UCSD-AML1 (cell line): ENCODE measurements around the gene LTC4S.
A peak's percentile ranks its signal among the peaks of the same experiment; 100 is the strongest.
"Not testable (repeated sequence)": the region's sequence is repeated elsewhere in the genome, so short reads cannot be mapped to it uniquely, and the experiment has no call there.

Experiments
- DNase-seq: peaks from one replicate; lab custom pipeline; 2025; ENCODE audit not compliant: unreplicated experiment; lab: John Stamatoyannopoulos, UW

Gene LTC4S, protein sequence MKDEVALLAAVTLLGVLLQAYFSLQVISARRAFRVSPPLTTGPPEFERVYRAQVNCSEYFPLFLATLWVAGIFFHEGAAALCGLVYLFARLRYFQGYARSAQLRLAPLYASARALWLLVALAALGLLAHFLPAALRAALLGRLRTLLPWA

DNA sequence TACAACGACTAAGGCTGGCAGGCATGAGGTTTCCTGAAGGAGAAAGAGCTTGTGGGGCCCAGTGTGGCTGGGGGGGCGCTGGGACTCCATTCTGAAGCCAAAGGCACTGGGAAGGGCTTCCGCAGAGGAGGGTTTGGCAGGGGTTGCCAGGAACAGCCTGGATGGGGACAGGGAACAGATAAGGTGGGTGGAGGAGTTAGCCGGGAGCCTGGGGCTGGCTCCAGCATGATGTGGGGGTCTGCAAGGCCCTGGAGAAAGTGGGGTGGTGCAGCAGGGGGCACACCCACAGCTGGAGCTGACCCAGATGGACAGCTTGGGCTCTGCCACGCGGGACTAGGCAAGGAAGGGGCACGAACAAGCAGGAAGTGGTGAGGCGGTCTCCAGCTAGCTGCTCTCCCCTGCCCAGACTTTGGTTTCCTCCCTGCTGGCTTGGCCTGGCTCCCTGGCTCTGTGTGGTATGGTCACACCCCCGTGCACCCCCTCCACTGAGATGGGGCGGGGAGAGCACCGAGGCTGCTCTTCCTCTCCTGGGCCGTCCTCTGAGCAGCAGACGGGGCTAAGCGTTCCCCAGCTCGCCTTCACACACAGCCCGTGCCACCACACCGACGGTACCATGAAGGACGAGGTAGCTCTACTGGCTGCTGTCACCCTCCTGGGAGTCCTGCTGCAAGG lies at the start of gene LTC4S:
Gene LTC4S (plus strand): TSS at position 519 of the 672 bp plus-strand sequence. CDS start 95 bp downstream, at position 614.
- DNase-seq: peak; percentile 89

DNA sequence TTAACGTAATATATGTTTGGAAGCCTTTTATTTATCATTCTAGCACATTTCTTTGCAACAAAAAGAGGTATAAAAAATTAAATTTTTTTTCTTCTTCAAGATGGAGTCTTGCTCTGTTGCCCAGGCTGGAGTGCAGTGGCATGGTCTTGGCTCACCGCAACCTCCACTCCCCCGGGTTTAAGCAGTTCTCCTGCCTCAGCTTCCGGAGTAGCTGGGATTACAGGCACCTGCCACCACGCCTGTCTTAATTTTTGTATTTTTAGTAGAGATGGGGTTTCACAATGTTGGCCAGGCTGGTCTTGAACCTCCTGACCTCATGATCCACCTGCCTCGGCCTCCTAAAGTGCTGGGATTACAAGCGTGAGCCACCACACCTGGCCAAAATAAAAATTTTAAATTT lies 49.7 kb upstream of the LTC4S start:
- DNase-seq: not testable (repeated sequence)

DNA sequence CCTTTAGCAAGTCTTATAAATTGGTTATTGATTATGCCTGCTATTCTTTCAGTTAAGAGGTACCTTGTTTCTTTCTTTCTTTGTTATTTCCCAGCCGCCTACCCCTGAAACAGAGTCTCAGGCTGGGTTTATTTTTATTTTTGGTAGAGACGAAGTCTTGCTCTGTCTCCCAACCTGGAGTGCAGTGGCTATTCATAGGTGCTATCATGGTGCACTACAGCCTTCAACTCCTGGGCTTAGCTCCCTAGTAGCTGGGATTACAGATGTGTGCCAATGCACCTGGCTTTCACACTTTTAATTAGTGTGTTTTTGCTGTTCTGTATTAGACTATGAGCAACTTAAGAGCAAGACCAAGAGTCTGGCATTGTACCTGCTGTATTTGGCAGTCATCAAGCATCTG lies 46.9 kb upstream of the LTC4S start:
- no peak for DNase-seq

DNA sequence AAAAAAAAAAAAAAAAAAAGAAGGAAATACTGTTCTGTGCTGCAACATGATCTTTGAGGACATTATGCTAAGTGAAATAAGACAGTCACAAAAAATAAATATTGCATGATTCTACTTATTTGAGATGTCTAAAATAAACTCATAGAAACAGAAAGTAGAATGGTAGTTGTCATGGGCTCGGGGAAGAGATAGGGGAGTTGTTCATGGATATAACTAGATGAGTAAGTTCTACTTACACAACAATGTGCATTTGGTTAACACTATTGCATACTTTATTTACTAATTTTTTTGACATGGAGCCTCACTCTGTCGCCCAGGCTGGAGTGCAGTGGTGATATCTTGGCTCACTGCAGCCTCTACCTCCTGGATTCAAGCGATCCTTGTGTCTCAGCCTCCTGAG lies 46.0 kb upstream of the LTC4S start:
- DNase-seq: no peak

DNA sequence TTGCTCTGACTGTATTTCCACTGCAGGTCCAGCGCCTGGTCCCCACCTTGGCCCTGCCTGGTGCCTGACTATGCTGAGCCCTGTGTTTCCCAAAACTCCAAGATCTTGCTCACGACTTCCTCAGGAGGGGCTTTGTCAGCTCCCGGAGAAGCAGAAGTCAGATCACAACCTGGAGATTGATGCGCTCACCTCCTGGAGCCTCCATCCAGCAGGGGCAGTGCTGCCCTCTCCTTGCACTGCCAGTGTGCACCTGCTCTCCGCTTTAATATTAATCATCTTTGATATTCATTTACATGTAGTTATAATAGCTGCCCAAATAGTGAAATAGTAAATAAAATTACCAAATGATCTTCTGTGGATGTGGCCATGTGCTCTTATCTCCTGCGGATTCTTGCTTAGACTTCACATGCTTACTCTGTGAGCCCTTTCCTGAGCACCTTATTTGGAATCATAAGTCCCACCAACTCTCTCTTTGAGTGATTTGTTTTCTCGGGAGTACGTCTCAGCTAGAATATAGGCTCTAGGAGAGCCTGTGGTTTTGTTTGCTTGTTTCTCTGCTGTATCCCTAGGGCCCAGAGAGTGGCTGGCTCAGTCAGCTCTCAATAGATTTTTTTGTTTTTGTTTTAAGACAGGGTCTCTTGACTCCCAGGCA lies 43.8 kb upstream of the LTC4S start:
- DNase-seq: no peak

DNA sequence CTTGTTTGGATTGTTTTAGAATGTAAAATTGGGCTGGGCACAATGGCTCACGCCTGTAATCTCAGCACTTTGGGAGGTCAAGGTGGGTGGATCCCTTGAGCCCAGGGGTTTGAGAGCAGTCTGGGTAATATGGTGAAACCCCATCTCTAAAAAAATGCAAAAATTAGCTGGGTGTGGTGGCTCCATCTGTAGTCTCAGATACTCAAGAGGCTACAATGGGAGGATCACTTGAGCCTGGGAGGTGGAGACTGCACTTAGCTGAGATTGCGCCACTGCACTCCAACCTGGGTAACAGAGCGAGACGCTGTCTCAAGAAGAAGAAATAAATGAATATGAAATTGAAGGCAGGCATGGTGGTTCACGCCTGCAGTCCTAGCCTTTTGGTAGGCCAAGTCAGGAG lies 39.8 kb upstream of the LTC4S start:
- no peak for DNase-seq

DNA sequence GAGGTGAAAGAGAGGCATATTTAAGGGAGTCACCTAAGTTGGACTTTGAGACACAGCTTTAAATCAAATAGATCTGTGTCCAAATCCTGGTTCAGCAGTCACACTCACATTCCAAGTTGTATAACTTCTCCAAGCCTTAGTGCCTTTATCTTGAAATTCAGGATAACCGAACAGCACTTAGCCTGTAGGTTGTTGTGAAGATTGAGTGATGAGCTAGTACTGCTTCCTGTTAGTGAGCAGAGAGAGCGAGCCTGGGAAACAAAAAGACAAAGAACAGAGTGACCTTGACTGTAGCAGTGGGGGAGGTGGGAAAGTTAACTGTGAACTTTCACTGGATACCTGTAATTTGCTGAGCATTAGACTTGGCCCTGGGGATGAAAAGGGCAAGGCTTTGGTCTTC lies 38.8 kb upstream of the LTC4S start:
- no peak for DNase-seq

DNA sequence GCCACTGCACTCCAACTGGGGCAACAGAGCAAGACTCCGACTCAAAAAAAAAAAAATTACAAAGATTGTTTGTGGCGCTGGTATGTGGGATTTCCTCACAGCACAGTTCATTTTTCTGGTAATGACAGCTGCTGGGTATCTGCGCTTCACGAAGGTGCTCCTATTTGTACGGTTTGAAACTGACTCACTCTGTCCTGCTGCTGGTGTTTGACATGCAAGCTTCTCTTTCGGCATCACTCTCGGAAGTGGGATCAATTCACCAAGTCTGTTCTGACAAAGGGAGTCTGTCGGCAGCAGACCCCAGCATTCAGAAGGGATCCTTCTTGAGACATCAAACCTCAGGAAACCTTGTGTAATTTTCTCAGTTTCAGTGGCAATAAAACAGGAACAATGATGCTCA lies 34.8 kb upstream of the LTC4S start:
- no peak for DNase-seq

DNA sequence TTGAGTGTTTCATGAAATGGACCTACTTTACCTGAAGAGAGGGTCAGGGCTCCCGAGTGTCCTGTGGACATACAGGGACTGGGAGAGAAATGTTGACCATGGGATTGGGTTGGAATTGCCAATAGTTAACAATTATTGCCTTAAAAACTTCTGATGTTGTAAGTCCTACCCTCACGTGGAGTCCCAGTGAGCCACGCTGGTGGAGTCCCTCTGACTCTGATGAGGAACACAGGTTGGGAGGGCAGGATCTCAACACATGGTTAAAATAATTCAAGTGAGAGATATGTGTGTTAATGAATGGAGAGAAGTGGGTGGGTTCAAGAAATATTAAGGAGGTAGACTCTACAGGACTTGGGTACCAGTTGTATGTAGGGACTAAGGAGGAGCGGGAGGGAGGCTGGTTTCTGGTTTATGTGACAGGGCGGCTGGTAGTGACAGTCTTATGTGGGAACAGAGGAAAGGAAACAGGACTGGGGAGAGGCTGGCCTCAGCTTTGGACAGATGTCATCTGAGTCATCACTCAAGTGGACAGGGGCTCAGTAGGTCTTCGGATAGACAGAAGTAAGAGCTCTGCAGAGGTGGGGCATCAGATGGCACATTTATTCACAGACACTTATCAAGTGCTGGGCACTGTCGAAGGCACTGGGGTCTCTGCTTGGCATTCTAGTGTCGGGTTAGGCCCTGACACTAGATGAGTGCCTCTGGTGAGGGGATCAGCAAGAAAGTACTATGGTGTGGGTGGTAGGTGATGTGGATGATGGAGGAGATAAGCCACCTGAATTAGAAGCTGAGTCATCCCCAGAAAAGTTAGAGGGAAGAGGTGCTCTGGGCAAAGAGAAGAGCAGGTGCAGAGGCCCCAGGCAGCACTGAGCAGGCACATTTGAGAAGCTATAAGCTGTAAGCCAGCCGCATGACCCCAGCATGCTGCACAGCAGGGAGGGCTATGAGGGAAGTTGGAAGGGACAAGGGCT lies 33.9 kb upstream of the LTC4S start:
- DNase-seq: no peak

DNA sequence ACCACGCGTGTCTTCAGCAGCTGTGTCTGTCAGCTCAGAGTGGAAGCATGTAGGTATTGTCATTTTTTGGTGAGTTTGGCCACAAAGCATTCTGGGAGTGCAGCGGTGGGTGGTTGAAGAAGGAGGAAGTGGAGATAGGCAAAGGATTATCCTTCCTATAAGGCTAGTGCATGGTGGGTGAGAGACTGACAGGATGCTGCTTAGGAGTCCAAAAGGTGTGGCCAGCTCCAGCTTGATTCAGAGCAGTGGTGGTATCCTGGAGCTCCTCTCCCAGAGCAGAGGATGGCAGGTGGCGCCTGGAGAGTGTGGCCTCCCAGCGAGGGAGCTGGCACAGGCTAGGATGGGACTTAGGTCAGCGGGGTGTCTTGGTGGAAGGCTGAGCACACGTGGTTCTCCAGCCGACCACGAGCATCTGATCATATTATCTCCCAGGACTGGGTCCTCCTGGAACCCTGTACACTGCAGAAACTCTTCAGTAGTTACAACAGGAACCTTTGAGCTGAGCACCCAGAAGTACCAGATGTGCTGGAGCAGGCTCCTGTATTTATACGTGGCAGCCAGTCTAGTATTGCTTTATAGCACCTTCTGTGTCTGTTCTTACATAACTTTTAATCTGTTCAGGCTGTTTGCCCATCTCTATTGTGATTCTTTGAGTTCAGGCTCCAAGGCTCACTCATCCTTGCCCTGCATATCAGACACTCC lies 31.6 kb upstream of the LTC4S start:
- DNase-seq: no peak

DNA sequence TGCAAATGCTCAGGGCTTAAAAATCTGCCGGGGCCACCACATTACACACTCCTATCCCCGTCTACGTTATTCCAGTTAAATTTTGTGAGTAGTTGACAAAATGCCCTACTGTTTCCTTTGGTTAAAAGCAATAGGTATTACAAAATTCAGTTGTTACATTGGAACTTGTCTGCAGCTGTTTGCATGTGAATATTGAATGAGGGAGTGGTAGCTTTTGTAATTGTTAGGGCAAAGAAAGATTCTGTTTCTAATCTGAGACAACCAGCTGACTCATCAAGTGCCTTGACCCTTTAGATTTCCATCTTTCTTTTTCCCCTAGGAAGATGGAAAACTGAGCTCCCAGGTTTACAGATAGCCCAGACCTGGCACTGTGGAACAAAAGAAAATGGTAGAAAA lies 31.0 kb upstream of the LTC4S start:
- DNase-seq: no peak

DNA sequence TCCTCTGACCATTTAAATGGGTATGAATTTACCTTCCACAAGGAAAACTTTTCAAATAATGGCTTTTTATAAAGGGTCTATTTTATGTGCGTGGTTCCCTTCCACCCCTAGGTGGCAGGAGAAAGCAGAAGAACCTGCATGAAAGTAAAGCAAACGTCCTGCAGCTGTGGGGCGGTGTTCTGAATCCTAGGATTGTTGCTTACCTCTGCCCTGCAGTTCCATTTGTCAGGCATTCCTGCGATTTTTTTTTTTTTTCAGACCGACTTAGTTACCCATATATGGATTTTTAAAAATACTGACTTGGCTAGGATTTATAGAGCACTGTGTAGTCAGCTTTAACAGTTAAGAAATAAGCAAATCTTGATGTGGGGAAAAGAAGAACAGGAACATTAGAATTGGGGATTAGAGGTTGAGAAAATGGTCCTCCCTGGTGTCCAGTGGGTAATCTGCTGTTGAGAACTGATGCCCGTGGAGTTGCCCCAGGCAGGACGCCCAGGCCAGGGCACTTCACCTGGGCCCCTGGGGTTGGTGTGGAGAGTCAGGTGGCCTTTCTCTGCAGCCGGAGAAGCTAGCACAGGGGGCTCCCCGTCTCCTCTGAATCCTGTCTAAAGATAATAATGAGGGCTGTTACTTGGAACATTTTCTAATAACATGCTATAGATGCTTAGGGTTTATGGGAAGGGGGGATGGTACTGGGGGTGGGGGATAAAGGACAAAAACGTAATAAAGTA lies 30.4 kb upstream of the LTC4S start:
- peak; percentile 26 for DNase-seq

DNA sequence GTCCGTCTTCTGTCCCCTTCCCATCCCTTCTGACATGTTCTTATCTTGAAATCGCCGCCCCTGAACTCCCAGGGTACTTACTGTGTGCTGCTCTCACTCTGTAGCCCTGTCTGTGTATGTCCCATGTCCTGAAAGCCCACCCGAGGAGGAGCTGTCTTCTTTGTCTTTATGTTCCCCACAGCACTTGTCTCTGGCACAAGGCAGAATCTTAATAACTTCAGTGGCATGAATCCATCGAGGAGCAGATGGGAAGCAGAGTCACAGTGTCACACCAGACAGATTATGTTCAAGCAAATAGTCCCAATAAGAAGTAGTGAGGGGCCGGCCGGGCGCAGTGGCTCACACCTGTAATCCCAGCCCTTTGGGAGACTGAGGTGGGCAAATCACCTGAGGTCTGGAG lies 29.7 kb upstream of the LTC4S start:
- DNase-seq: no peak

DNA sequence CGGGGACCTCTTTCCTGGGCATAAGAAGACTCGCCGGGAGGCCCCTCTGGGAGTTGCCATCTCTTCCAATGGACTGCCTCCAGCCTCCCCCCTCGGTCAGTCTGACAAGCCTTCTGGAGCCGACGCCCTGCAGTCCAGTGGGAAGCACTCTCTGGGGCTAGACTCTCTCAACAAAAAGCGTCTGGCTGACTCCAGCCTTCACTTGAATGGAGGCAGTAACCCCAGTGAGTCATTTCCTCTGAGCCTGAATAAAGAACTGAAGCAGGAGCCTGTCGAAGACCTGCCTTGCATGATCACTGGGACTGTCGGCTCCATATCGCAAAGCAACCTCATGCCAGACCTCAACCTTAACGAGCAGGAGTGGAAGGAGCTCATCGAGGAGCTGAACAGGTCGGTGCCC lies 28.4 kb upstream of the LTC4S start:
- DNase-seq: peak; percentile 44

DNA sequence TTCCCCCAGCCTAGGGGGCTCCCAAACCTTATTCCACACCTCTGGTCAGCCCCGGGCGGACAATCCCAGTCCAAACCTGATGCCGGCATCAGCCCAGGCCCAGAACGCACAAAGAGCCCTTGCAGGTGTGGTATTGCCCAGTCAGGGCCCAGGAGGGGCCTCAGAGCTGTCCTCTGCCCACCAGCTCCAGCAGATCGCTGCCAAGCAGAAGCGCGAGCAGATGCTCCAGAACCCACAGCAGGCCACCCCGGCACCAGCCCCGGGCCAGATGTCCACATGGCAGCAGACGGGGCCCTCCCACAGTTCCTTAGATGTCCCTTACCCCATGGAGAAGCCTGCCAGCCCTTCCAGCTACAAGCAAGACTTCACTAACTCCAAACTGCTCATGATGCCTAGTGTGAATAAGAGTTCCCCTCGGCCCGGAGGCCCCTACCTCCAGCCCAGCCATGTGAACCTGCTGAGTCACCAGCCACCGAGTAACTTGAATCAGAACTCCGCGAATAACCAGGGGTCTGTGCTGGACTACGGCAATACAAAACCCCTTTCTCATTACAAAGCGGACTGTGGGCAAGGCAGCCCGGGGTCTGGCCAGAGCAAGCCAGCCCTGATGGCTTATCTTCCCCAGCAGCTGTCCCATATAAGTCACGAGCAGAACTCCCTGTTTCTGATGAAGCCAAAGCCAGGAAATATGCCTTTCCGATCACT lies 27.6 kb upstream of the LTC4S start:
- no peak for DNase-seq

DNA sequence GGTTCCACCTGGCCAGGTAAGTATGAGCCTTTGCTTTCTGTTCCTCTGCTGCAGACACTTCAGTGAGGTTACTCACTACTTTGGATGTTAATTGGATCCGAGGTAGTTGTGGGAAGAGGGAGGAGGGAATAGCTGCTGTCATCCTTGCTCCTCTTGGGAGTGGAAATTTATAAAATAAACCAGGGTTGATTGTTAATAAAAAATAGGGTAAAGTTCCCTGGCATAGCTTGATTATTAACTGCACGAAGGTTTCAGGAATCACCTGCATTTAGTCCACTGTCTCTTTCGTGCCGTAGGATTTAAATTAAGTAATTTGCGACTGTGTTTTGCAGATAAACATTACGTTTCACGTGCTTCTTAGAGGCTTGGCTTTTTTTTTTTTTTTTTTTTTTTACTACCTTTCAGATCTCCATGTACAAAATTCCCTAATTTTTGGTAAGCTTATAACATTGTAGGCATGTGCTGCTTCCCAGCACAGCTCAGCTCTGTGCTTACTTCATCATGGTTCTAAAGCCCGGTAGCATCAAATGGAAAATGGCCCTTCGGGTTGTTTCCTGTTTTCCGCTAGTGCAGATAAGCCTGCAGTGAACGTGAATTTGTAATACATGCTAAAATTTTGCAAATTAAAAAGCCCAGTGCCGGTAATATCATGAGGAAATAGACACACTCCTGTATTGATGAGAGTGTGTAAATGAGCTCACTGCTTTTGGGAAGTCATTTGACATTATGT lies 26.9 kb upstream of the LTC4S start:
- no peak for DNase-seq

DNA sequence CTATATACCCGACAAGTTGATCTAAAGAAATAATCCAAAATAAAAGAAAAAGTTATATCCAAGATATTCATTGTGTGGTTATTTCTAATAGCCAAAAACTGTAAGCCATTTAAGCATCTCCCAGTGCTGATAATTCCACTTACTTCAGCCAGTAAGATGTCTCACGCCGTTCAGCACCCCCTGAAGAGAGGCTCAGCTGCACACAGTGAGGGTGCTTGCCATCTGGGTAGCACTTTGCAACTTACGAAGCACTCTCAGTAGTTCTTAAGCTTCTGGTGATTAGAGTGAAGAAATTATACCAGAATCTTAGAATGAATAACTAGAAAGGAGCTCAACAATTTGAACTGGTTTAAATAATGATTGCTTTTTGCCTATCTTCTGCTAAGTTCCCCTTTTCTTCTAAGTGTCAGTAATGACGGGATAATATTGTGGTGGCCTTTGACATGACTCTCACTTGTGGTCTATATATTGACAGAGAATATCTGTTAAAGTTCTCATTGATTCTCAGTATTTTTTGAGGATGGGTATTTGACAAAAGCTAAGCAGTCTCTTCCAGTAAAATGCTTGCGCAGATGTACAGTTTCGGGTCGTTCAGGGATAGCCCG lies 26.2 kb upstream of the LTC4S start:
- no peak for DNase-seq

DNA sequence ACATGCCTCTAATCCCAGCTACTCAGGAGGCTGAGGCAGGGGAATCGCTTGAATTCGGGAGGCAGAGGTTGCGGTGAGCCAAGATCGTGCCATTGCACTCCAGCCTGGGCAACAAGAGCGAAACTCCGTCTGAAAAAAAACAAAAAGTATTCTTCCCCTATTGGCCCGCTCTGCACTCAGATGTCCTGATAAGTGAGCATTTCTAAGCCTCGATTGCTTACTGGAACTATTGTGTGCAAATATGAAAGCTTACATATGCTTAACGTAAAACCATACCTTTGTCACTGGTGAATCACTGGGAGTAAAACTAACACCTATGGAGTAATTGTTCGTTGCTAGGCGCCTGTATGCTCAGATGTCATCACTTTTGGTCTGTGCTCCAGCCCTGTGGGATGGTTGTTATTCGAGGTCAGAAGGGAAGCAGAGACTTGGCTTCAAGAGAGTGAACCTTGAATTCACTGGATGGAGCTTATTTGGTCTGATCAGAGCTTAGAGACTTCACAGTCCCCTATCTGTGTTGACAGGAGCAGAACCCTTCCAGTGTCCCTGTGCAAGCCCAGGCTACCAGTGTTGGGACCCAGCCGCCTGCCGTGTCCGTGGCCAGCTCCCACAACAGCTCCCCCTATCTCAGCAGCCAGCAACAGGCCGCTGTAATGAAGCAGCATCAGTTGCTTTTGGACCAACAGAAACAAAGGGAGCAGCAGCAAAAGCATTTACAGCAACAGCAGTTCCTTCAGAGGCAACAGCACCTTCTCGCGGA lies 25.3 kb upstream of the LTC4S start:
- no peak for DNase-seq
